Mesenchymal stem cell (in vitro differentiated cells and primary cell): ENCODE results near the gene TNS1.

ENCODE experiments used
- DNase-seq: peaks from one replicate; pipeline ENCODE4 v3.0.0-alpha.2; 2013
- H2AFZ ChIP-seq: one replicate; pipeline ENCODE4 v1.6.1; 2013; ENCODE audit warnings: low read depth, mild to moderate bottlenecking, control low read depth, inconsistent platforms, low read length, moderate library complexity
- H2AK5ac ChIP-seq: 2 replicates; pipeline ENCODE4 v1.6.1; 2013; ENCODE audit warnings: low read length, moderate library complexity, mild to moderate bottlenecking, inconsistent platforms; ENCODE audit not compliant: severe bottlenecking
- H2BK120ac ChIP-seq: one replicate; pipeline ENCODE4 v1.6.1; 2013; ENCODE audit warnings: low read depth, mild to moderate bottlenecking, inconsistent platforms, low read length, moderate library complexity
- H2BK12ac ChIP-seq, 2 experiments: one replicate each; pipeline ENCODE4 v1.6.1; 2013; ENCODE audit warnings: inconsistent platforms in 2 of 2, low read length in 2 of 2, mild to moderate bottlenecking in 2 of 2, moderate library complexity in 2 of 2, control low read depth in 1 of 2
- H2BK15ac ChIP-seq: one replicate; pipeline ENCODE4 v1.6.1; 2013; ENCODE audit warnings: mild to moderate bottlenecking, low read depth, inconsistent platforms; ENCODE audit not compliant: poor library complexity, severe bottlenecking
- H2BK5ac ChIP-seq: 2 replicates; pipeline ENCODE4 v1.6.1; 2013; ENCODE audit warnings: low read depth, mild to moderate bottlenecking, low read length, control low read depth, inconsistent platforms; ENCODE audit not compliant: poor library complexity, severe bottlenecking
- H3K14ac ChIP-seq, 2 experiments: one replicate each; pipeline ENCODE4 v1.6.1; 2013; ENCODE audit warnings: inconsistent platforms in 2 of 2, low read length in 2 of 2, control low read depth in 1 of 2, mild to moderate bottlenecking in 1 of 2, moderate library complexity in 1 of 2
- H3K18ac ChIP-seq, 2 experiments: one replicate each; pipeline ENCODE4 v1.6.1; 2013; ENCODE audit warnings: inconsistent platforms in 2 of 2, low read length in 2 of 2, control low read depth in 1 of 2, low read depth in 1 of 2, mild to moderate bottlenecking in 1 of 2
- H3K23ac ChIP-seq, 2 experiments: one replicate each; pipeline ENCODE4 v1.6.1; 2013; ENCODE audit warnings: inconsistent platforms in 2 of 2, low read length in 2 of 2, mild to moderate bottlenecking in 2 of 2, moderate library complexity in 2 of 2, control low read depth in 1 of 2
- H3K27ac ChIP-seq: 2 replicates; pipeline ENCODE4 v1.5.1; 2013; ENCODE audit warnings: mild to moderate bottlenecking, moderate library complexity, low read length, control low read depth, inconsistent platforms; ENCODE audit not compliant: poor library complexity, severe bottlenecking
- H3K27me3 ChIP-seq, 2 experiments: 2 replicates each; pipeline versions ENCODE4 v1.6.1 to v1.7.0; 2013; ENCODE audit warnings: low read length in 2 of 2, mild to moderate bottlenecking in 2 of 2, moderate library complexity in 2 of 2, control low read depth in 1 of 2, inconsistent platforms in 1 of 2; ENCODE audit not compliant: control insufficient read depth in 1 of 2, insufficient read depth in 1 of 2
- H3K36me3 ChIP-seq, 2 experiments: 2 replicates each; pipeline versions ENCODE4 v1.6.1 to v1.7.0; 2013; ENCODE audit warnings: low read length in 2 of 2, control low read depth in 1 of 2, inconsistent platforms in 1 of 2, low read depth in 1 of 2, mild to moderate bottlenecking in 1 of 2; ENCODE audit not compliant: insufficient read depth in 2 of 2, control insufficient read depth in 1 of 2
- H3K4ac ChIP-seq, 2 experiments: one replicate each; pipeline ENCODE4 v1.6.1; 2013; ENCODE audit warnings: inconsistent platforms in 2 of 2, low read length in 2 of 2, mild to moderate bottlenecking in 2 of 2, moderate library complexity in 2 of 2, control low read depth in 1 of 2, low read depth in 1 of 2
- H3K4me1 ChIP-seq: 2 replicates; pipeline ENCODE4 v1.6.1; 2013; ENCODE audit warnings: low read depth, low read length, control low read depth; ENCODE audit not compliant: control insufficient read depth, insufficient read depth
- H3K4me2 ChIP-seq: 2 replicates; pipeline ENCODE4 v1.6.1; 2013; ENCODE audit warnings: low read length, mild to moderate bottlenecking, inconsistent platforms; ENCODE audit not compliant: poor library complexity, severe bottlenecking
- H3K4me3 ChIP-seq, 2 experiments: 2 replicates each; pipeline versions ENCODE4 v1.5.1 to v1.7.0; 2013; ENCODE audit warnings: low read length in 2 of 2, mild to moderate bottlenecking in 2 of 2, control low read depth in 1 of 2, low read depth in 1 of 2; ENCODE audit not compliant: insufficient read depth in 1 of 2
- H3K79me1 ChIP-seq: replicated peaks from 2 replicates; pipeline ENCODE4 v1.6.1; 2013; ENCODE audit warnings: mild to moderate bottlenecking, control low read depth, low read length, inconsistent platforms; ENCODE audit not compliant: poor library complexity, severe bottlenecking
- H3K9ac ChIP-seq: 2 replicates; pipeline ENCODE4 v1.7.0; 2013; ENCODE audit warnings: mild to moderate bottlenecking, low read length, moderate library complexity
- H3K9me3 ChIP-seq: 2 replicates; pipeline ENCODE4 v1.7.0; 2013; ENCODE audit warnings: mild to moderate bottlenecking, low read length; ENCODE audit not compliant: control insufficient read depth
- H4K8ac ChIP-seq: one replicate; pipeline ENCODE4 v1.6.1; 2013; ENCODE audit warnings: inconsistent platforms, mild to moderate bottlenecking, low read length, moderate library complexity
- H4K91ac ChIP-seq: one replicate; pipeline ENCODE4 v1.6.1; 2013; ENCODE audit warnings: mild to moderate bottlenecking, low read length, inconsistent platforms
- whole genome bisulfite sequencing: methylation state at CpG from one replicate; pipeline ENCODE4 v1.1.7; 2013; ENCODE audit warnings: mixed read lengths; 5-methylcytosine and 5-hydroxymethylcytosine counted together

TNS1 gene

GRCh38 chr2:218040883-218041282 is 38.1 kb upstream of the TNS1 start:
- Histone ChIP-seq H2BK15ac (no peak overlapping the region), H3K9me3 (no peaks in the 10 kb centered on the region), H2AFZ (no peak overlapping the region), H2AK5ac (no peak overlapping the region), H3K23ac (no peak overlapping the region), H3K36me3 (no peaks in the 10 kb centered on the region), H3K27me3 (peaks cover 50 to 60% of the 10 kb centered on the region in 2 experiments), H2BK120ac (no peak overlapping the region), H3K18ac (no peak overlapping the region), H3K4me1 (no peaks in the 10 kb centered on the region), H2BK5ac (no peak overlapping the region), H3K9ac (no peak overlapping the region), H3K14ac (no peak overlapping the region), H3K27ac (no peak overlapping the region), H3K79me1 (no peaks in the 10 kb centered on the region), H3K4me2 (no peak overlapping the region), H2BK12ac (no peak overlapping the region), H3K4me3 (no peak overlapping the region), H3K4ac (no peak overlapping the region), H4K8ac (no peak overlapping the region), H4K91ac (no peak overlapping the region)
- WGBS: 70% methylated on average over 2 of the region's 2 CpGs
- no peak for DNase-seq

- no peaks in the 10 kb centered on the region for H3K9me3 ChIP-seq
- no peak overlapping the region for H3K9ac ChIP-seq
- no peak overlapping the region for H2BK120ac ChIP-seq
- H4K91ac ChIP-seq: no peak overlapping the region
- DNase-seq: no peak
- H3K4me1 ChIP-seq: peaks cover 5% of the 10 kb centered on the region
- no peak overlapping the region for H3K4me2 ChIP-seq
- no peak overlapping the region for H2BK5ac ChIP-seq
- H2AK5ac ChIP-seq: no peak overlapping the region
- H3K18ac ChIP-seq: no peak overlapping the region
- no peak overlapping the region for H2BK12ac ChIP-seq
- 40% methylated on average over 2 of the region's 2 CpGs for WGBS
- no peak overlapping the region for H2BK15ac ChIP-seq
- H3K27ac ChIP-seq: no peak overlapping the region
- H3K4ac ChIP-seq: no peak overlapping the region
- peaks cover 56 to 63% of the 10 kb centered on the region in 2 experiments for H3K27me3 ChIP-seq
- no peak overlapping the region for H3K23ac ChIP-seq
- no peak overlapping the region for H3K14ac ChIP-seq
- no peaks in the 10 kb centered on the region for H3K36me3 ChIP-seq
- no peak overlapping the region for H4K8ac ChIP-seq
- H3K79me1 ChIP-seq: no peaks in the 10 kb centered on the region
- H3K4me3 ChIP-seq: no peak overlapping the region
- H2AFZ ChIP-seq: no peak overlapping the region
These were observed 36.4 kb upstream of the TNS1 start for GRCh38 chr2:218039171-218039570.

GRCh38 chr2:218036371-218036770 is 33.6 kb upstream of the TNS1 start:
- H2AK5ac ChIP-seq: no peak overlapping the region
- no peak overlapping the region for H3K4me3 ChIP-seq
- no peak overlapping the region for H4K8ac ChIP-seq
- WGBS: 80% methylated on average over 3 of the region's 5 CpGs
- peaks cover 62 to 68% of the 10 kb centered on the region in 2 experiments for H3K27me3 ChIP-seq
- no peak overlapping the region for H3K23ac ChIP-seq
- peaks cover 12% of the 10 kb centered on the region for H3K4me1 ChIP-seq
- no peak overlapping the region for H2BK5ac ChIP-seq
- no peaks in the 10 kb centered on the region for H3K36me3 ChIP-seq
- no peaks in the 10 kb centered on the region for H3K9me3 ChIP-seq
- H3K14ac ChIP-seq: no peak overlapping the region
- no peak overlapping the region for H2BK15ac ChIP-seq
- H3K27ac ChIP-seq: no peak overlapping the region
- H3K79me1 ChIP-seq: no peaks in the 10 kb centered on the region
- no peak overlapping the region for H3K4ac ChIP-seq
- no peak overlapping the region for H2BK12ac ChIP-seq
- no peak for DNase-seq
- no peak overlapping the region for H2AFZ ChIP-seq
- no peak overlapping the region for H2BK120ac ChIP-seq
- H4K91ac ChIP-seq: no peak overlapping the region
- no peak overlapping the region for H3K18ac ChIP-seq
- no peak overlapping the region for H3K4me2 ChIP-seq
- H3K9ac ChIP-seq: no peak overlapping the region

- Histone ChIP-seq H4K91ac (no peak overlapping the region), H2AFZ (no peak overlapping the region), H3K27ac (no peak overlapping the region), H2BK15ac (no peak overlapping the region), H3K4ac (no peak overlapping the region), H3K79me1 (no peaks in the 10 kb centered on the region), H2AK5ac (no peak overlapping the region), H3K18ac (no peak overlapping the region), H3K4me3 (no peak overlapping the region), H3K23ac (no peak overlapping the region), H3K27me3 (peaks cover 57 to 68% of the 10 kb centered on the region in 2 experiments), H2BK12ac (no peak overlapping the region), H4K8ac (no peak overlapping the region), H3K9ac (no peak overlapping the region), H3K14ac (no peak overlapping the region), H3K36me3 (no peaks in the 10 kb centered on the region), H2BK5ac (no peak overlapping the region), H3K9me3 (no peaks in the 10 kb centered on the region), H3K4me1 (peaks cover 12% of the 10 kb centered on the region), H3K4me2 (no peak overlapping the region), H2BK120ac (no peak overlapping the region)
- DNase-seq: no peak
- 79% methylated on average over 8 of the region's 12 CpGs for WGBS
These were observed 32.8 kb upstream of the TNS1 start for GRCh38 chr2:218035463-218036100.
